Breast epithelium (tissue), 4 donors: ENCODE data around the gene WIPF1. TPM values are rescaled to one million over a fixed set of nuclear protein-coding genes. Genes with fewer than 3 reads are reported as not detected.

Experiments used
- DNase-seq, 2 donors: peaks; one replicate each; pipeline ENCODE4 v3.0.0-alpha.2; 2019; ENCODE audit warnings: low spot score in 2 of 2
- H3K27ac ChIP-seq, 2 donors: fragments of 200-600 bp; sonication (generic) in 1 of 2; one replicate each; pipeline ENCODE4 v1.5.1; 2016 to 2019; ENCODE audit warnings: mild to moderate bottlenecking in 1 of 2
- H3K27me3 ChIP-seq, 2 donors: fragments of 200-600 bp; sonication (generic) in 1 of 2; one replicate each; pipeline versions ENCODE4 v1.5.1 to v1.6.0; 2017 to 2019; ENCODE audit warnings: control low read depth in 1 of 2, mild to moderate bottlenecking in 1 of 2
- H3K36me3 ChIP-seq: fragments of 200-600 bp; one replicate; pipeline ENCODE4 v1.5.1; 2019
- H3K4me1 ChIP-seq, 2 donors: fragments of 200-600 bp; sonication (generic); one replicate each; pipeline ENCODE4 v1.5.1; 2016 to 2019; ENCODE audit warnings: control low read depth in 1 of 2
- H3K4me3 ChIP-seq, 3 donors: fragments of 200-600 bp; sonication (generic); 1 replicate in 2 of 3; 2 replicates in 1 of 3; pipeline ENCODE4 v1.5.1; 2016 to 2019; ENCODE audit warnings: mild to moderate bottlenecking in 3 of 3, moderate library complexity in 2 of 3
- H3K9me3 ChIP-seq, 2 donors: fragments of 200-600 bp; sonication (generic) in 1 of 2; one replicate each; pipeline ENCODE4 v1.5.1; 2016 to 2019; ENCODE audit warnings: control low read depth in 1 of 2
- POLR2A ChIP-seq: fragments of 450-650 bp; IDR thresholded peaks from one replicate; pipeline ENCODE4 v1.6.1; 2016; ENCODE audit warnings: antibody characterized with exemption, mild to moderate bottlenecking, moderate library complexity
- POLR2AphosphoS5 ChIP-seq, 3 donors: sonication (generic); formaldehyde crosslinking; IDR thresholded peaks; one replicate each; pipeline ENCODE4 v1.6.1; 2017; ENCODE audit warnings: antibody characterized with exemption in 3 of 3
- intact Hi-C: fragments of 100-400 bp; cut with DNase I; formaldehyde crosslinking; loops from one replicate; pipeline ENCODE4 v1.15.1; 2023; ENCODE audit warnings: low total_unique reads
- total RNA-seq, 3 donors: library from RNA; depleted of rRNA; stranded (reverse); fragments of >200 nt; gene quantifications; one replicate each; pipeline ENCODE4 v1.1.0, GENCODE V29; 2016
- TF ChIP-seq, protein P1 (sequence below), 3 donors: fragments of 450-650 bp; IDR thresholded peaks; one replicate each; pipeline ENCODE4 v1.5.1; 2016 to 2017; ENCODE audit warnings: antibody characterized with exemption in 3 of 3, mild to moderate bottlenecking in 3 of 3, moderate library complexity in 3 of 3

Gene WIPF1
- total RNA-seq, 3 donors from 2014 or later, result 17.6 to 43.2 (median 24.9) TPM

DNA sequence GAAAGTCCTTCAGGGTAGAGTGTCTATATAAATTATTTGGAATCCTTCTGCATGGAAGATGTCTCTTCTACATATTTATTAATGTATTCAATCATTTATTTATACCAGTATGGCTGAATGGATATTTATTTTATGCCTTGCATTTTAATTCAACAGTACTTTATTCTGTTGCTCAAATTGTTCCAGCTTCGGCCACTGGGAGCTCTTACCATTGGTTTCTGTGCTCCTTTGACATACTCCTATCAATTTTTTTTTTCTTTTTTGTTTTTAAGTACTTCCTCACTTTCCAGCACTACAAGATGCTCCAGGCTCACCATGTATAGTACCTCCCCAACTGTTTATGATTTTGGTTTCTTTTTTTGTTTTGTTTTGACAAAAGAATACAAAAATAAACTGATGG lies 39.4 kb upstream of the WIPF1 start:
- Histone ChIP-seq H3K9me3 (no peaks in the 10 kb centered on the region), H3K4me1 (no peaks in the 10 kb centered on the region), H3K27me3 (no peaks in the 10 kb centered on the region), H3K4me3 (no peak overlapping the region), H3K36me3 (no peaks in the 10 kb centered on the region), H3K27ac (no peak overlapping the region)
- TF ChIP-seq, protein P1, sequence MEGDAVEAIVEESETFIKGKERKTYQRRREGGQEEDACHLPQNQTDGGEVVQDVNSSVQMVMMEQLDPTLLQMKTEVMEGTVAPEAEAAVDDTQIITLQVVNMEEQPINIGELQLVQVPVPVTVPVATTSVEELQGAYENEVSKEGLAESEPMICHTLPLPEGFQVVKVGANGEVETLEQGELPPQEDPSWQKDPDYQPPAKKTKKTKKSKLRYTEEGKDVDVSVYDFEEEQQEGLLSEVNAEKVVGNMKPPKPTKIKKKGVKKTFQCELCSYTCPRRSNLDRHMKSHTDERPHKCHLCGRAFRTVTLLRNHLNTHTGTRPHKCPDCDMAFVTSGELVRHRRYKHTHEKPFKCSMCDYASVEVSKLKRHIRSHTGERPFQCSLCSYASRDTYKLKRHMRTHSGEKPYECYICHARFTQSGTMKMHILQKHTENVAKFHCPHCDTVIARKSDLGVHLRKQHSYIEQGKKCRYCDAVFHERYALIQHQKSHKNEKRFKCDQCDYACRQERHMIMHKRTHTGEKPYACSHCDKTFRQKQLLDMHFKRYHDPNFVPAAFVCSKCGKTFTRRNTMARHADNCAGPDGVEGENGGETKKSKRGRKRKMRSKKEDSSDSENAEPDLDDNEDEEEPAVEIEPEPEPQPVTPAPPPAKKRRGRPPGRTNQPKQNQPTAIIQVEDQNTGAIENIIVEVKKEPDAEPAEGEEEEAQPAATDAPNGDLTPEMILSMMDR (IDR thresholded peaks at IDR 0.05), result no peak
- TF ChIP-seq POLR2A, result no peak
- no peak for DNase-seq
- intact Hi-C loops, result loop anchor here (5.0 kb wide), 1 partner anchor 210 kb away; no protein-coding TSS in a partner anchor

DNA sequence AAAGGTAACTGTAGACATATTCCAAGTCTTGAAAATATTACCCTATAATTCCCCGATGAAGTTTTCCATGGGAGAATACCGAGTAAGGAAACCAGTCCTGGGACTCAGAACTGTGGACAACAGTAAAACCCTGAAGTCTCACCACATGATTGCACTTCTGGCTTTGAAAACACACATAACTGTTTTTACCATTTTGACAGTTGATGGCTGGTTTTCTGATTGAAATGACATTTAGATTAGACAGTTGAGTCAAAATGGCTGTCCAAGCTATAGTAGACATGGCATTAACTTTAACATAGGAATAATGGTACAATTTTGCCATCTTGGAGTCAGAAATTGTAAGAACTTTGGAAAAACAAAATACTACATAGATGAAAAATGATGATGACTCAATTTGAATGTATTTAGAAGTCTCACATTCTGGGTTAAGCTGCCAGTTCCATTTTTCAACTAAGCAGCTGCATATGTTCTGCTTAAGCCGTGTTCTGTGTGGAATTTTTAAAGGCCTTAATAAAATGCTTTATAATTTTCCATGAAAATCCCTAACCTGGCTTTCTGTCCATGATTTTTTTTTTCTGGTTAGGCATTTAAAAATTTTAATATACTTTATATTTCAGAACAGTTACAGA lies 38.3 kb upstream of the WIPF1 start:
- H3K4me1 ChIP-seq, result no peaks in the 10 kb centered on the region
- DNase-seq, result no peak
- H3K4me3 ChIP-seq, result no peak overlapping the region
- no peaks in the 10 kb centered on the region for H3K9me3 ChIP-seq
- H3K36me3 ChIP-seq, result no peaks in the 10 kb centered on the region
- TF ChIP-seq POLR2AphosphoS5 (IDR thresholded peaks at IDR 0.05) (no peak), POLR2A (no peak)
- TF ChIP-seq, protein P1 (IDR thresholded peaks at IDR 0.05), result no peak
- intact Hi-C loops, result loop anchor here (5.0 kb wide), 1 partner anchor 209 kb away; no protein-coding TSS in a partner anchor
- peak overlapping the region; percentile 50 to 56 for H3K27ac ChIP-seq
- H3K27me3 ChIP-seq, result no peaks in the 10 kb centered on the region

DNA sequence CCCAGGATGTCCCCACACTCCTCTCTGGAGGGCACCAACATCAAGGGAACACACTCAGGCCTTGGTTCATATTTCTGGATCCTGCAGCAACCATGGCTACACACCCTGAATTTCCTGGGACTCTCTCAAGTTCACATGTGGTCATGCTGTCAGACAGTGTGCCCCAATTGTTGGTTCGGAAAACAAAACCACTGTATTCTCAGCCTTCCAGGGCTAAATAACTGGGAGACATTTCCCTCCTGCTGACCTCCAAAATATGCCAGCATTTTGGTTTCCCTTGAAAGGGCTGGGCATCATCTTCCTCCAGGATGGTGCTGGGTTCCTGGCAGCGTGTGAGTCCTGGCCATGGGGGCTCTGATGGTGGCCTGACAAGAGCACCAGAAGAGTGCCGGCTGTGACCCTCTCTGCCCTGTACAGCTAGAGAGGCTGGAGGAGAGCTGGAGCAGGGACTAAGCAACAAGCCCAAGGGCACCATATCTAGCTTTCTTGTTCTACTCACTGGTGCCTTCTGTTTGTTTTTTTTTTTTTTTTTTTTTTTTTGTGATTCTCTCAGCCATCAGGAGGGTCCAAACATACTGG lies 37.5 kb upstream of the WIPF1 start:
- no peak overlapping the region for H3K4me3 ChIP-seq
- TF ChIP-seq, protein P1 (IDR thresholded peaks at IDR 0.05), result no peak
- TF ChIP-seq POLR2A, result no peak
- no peak for TF ChIP-seq POLR2AphosphoS5 (IDR thresholded peaks at IDR 0.05)
- no peaks in the 10 kb centered on the region for H3K27me3 ChIP-seq
- H3K9me3 ChIP-seq, result no peaks in the 10 kb centered on the region
- H3K4me1 ChIP-seq, result no peaks in the 10 kb centered on the region
- no peaks in the 10 kb centered on the region for H3K36me3 ChIP-seq
- H3K27ac ChIP-seq, result peak overlapping the region; percentile 50 to 88
- no peak for DNase-seq
- intact Hi-C loops, result loop anchor here (5.0 kb wide), 1 partner anchor 208 kb away; no protein-coding TSS in a partner anchor

DNA sequence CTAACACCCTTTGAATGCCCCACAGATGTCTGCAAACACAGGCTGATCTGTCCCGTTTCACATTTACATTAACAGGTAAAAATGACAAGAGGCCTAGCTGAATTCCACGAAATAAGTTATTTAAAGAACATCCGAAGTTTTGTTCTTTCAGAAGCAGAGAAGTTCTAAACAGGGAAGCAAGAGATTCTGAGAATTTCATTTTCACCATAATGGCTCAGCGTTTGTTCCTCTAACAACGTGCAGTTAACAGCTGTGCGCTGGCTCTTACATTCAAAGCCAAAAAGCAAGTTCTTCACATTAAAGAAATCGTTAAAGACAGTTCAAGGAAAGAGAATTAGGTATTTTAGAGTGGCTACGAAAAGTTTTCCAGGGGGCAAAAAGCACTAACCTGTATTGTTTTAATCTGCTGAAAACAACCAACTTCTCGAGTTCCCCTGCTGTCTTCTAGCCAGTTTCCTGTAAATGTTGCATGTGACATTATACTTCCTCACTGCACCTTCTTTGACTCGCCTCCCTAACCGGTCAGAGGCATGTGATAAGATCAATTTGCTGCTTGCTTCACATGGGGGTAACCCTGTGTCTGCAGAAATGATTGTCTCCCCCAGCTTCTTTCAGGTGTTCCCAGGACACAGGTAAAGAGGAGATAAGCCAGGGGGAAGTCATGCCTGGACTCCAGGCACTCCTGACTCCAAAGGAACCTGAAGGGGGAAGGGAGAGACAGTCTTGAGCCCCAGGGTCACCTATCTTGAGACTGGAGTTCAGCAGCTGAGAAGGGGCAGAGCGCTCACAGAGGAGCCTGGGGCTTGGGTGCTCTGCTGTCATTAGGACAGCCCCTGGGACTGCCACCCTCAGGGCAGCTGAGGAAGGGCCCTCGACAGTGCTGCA lies 36.8 kb upstream of the WIPF1 start:
- H3K4me1 ChIP-seq, result no peaks in the 10 kb centered on the region
- TF ChIP-seq, protein P1 (IDR thresholded peaks at IDR 0.05), result no peak
- TF ChIP-seq POLR2A, result no peak
- no peak for TF ChIP-seq POLR2AphosphoS5 (IDR thresholded peaks at IDR 0.05)
- H3K27ac ChIP-seq, result peak overlapping the region; percentile 68 to 88
- H3K27me3 ChIP-seq, result no peaks in the 10 kb centered on the region
- intact Hi-C loops, result loop anchor here (5.0 kb wide), 1 partner anchor 207 kb away; no protein-coding TSS in a partner anchor
- no peaks in the 10 kb centered on the region for H3K36me3 ChIP-seq
- H3K4me3 ChIP-seq, result peak overlapping the region; percentile 23 to 29 (median 28)
- H3K9me3 ChIP-seq, result no peaks in the 10 kb centered on the region
- DNase-seq, result no peak

DNA sequence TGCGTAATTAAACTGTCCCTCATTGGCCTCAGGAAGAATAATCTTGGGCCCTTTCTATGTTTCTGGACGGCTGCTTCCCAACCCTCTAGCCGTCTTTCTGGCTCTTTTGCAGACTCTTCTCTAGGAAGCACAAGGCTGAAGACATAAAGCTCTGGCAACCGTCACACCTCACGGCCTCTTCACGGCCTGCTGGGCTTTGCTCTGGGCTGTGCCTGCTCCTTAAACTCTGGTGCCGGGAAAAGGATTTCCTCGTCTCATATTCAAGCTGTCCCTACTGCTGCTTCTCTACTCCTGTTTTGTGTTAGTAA lies 36.0 kb upstream of the WIPF1 start:
- H3K27me3 ChIP-seq, result no peaks in the 10 kb centered on the region
- peak overlapping the region; percentile 23 to 29 (median 28) for H3K4me3 ChIP-seq
- no peaks in the 10 kb centered on the region for H3K9me3 ChIP-seq
- no peak for DNase-seq
- no peak for TF ChIP-seq POLR2A
- TF ChIP-seq, protein P1 (IDR thresholded peaks at IDR 0.05), result no peak
- no peak for TF ChIP-seq POLR2AphosphoS5 (IDR thresholded peaks at IDR 0.05)
- intact Hi-C loops, result no loop called here
- H3K36me3 ChIP-seq, result no peaks in the 10 kb centered on the region
- no peaks in the 10 kb centered on the region for H3K4me1 ChIP-seq
- peak overlapping the region; percentile 68 to 88 for H3K27ac ChIP-seq
